Sciatic nerve (tissue), 2 donors: Measurements from ENCODE around the gene KNG1. TPM values are rescaled to one million over a fixed set of nuclear protein-coding genes. Genes with fewer than 3 reads are reported as not detected.

Source experiments
- ATAC-seq: fragments of 200-7000 bp; cut with Tn5 transposase; one replicate; pipeline ENCODE4 v1.9.1; 2020; ENCODE audit warnings: mild to moderate bottlenecking, moderate library complexity
- DNase-seq: peaks from one replicate; pipeline ENCODE4 v3.0.0-alpha.2; 2020; ENCODE audit warnings: low spot score
- intact Hi-C: fragments of 100-400 bp; cut with DNase I; formaldehyde crosslinking; loops from one replicate; pipeline ENCODE4 v1.14.2; 2022
- total RNA-seq: library from RNA; stranded (reverse); fragmentation: NEBNext Ultra II Directional; extraction: Animal tissue kit (Norgen Biotek cat#: 25700); gene quantifications from one replicate; pipeline ENCODE4 v1.2.1, GENCODE V29; 2021
- donor health status: DM: no; HTN: no; CAD: no.
- donor health status: DM: no; HTN: no; CAD: no.

The KNG1 gene
- total RNA-seq, 1 donor from 2014 or later = not detected

- no peak for ATAC-seq
- intact Hi-C loops = loop anchor here (2.0 kb wide), 1 partner anchor 71 kb away; no protein-coding TSS in a partner anchor
Observed at GRCh38 chr3:186760141-186760833, 43.1 kb downstream of the KNG1 start.

GRCh38 chr3:186760897-186761447 is 43.8 kb downstream of the KNG1 start:
- intact Hi-C loops = loop anchor here (2.0 kb wide), 1 partner anchor 70 kb away; no protein-coding TSS in a partner anchor
- ATAC-seq (no peak), DNase-seq (no peak)

More at GRCh38 chr3:186760141-186760833, 43.1 kb downstream of the KNG1 start:
- no peak for DNase-seq

DNA sequence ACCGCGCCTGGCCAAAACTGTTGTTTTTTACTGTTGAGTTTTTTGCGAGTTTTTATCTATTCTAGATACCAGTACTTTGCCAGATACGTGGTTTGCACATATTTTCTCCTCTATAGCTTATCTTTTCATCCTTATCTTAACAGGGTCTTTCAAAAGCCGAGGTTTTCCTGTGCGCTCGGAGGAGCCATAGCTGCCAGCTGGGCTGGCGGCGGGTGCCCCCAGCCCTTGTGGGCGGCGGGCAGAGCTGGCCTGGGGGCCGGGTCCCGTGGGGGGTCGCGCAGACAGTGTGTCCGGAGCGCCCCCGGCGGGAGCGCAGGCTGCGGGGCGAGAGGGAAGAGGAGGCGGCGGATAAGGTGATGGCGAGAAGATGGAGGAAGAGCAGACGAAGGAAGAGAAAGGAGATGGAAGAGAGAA is 55.1 kb downstream of the KNG1 start:
- intact Hi-C loops = no loop called here
- DNase-seq = no peak
- ATAC-seq = peak; percentile 35

DNA sequence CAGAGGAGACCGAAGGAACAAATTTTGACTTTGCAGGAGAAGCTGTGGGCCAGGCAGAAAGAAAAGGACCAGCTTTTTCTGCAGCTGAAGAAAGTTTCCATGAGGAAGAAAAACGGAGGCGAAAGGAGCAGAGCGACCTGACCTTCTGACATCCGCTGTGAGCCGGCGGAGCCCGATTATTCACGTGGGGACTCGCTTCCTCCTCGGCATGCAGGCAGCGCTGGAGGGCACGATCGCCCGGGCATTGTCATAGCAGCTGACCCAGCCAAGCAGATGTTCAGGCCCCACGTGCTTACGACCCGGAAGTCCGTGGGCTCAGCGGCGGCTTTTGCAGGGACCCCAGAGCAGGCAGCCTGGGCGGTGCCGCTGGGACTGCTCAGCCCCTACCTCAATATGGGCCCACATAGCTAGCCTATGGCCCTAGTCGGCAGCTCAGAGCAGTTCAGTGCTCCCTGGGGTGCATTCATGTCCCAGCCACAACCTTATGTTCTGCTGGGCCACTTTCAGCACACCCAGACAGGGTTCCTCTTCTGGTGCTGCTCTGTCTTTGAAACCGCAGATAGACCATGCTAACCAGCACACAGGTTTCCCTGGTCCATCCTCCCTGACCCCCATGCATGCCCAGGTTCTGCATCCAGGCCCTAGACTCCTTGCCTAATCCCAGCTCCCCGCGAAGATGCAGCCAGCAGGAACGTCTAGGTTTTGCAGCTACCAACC is 55.7 kb downstream of the KNG1 start:
- DNase-seq (peak; percentile 83), ATAC-seq (peak; percentile 92)
- intact Hi-C loops = no loop called here

DNA sequence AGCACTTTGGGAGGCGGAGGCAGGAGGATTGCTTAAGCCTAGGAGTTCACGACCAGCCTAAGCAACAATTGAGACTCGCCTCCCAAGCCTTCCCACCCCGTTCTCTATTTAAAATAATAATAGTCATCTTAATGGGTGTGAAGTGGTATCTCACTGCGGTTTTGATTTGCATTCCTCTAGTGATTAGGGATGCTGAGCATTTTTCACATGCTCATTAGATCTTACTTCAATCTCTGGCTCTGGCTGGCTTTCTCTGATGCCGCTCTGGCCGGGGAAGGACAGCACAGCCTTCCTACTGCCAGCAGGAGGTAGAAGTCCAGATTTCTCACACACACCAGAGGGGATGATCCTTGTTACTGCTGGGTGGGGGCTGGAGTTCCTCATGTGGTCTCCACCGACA is 58.8 kb downstream of the KNG1 start:
- DNase-seq (no peak), ATAC-seq (no peak)
- intact Hi-C loops = no loop called here

- DNase-seq = no peak
- ATAC-seq = no peak
- intact Hi-C loops = no loop called here
Observed at GRCh38 chr3:186779204-186779603, 62.0 kb downstream of the KNG1 start.

GRCh38 chr3:186782542-186783057 is 65.4 kb downstream of the KNG1 start:
- no peak for DNase-seq
- ATAC-seq = no peak
- intact Hi-C loops = no loop called here

DNA sequence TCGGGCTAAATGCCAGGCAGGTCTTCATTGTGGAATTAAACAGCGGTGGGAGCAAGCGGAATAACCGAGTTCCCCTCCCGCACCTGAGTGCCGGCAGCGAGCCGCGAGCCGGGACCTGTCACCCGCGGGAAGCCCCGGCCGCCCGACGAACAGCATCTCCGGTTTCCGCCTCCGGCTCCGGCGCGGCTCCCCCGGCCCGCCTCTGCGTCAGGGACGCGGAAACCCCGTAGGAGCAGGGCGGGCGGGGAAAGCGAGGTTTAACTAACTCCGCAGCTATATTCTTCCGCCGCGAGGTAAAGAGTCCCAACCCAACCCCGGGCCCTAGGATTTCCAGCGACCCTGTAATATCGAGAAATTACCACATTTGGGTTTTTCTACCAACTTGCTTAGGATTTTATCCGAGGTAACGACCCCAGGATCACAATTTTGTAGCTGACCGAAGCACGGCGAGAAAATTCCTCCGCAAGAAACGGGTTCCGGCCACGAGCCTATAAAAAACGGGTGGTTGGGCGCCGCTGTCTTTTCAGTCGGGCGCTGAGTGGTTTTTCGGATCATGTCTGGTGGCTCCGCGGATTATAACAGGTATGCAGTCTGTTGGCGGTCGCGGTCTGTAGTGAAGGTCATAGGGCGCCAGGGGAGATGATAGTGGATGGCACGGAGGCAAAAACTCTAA is 66.0 kb downstream of the KNG1 start, which contains the start of gene EIF4A2:
Gene EIF4A2 (plus strand): TSS at position 520 of the 673 bp plus-strand sequence. CDS start 34 bp downstream, at position 554.
- intact Hi-C loops = no loop called here
- ATAC-seq = peak; percentile 95

GRCh38 chr3:186783731-186784515 is 66.8 kb downstream of the KNG1 start:
- intact Hi-C loops = no loop called here
- ATAC-seq (peak; percentile 96), DNase-seq (peak; percentile 93)

More for the DNA sequence above, 66.0 kb downstream of the KNG1 start, which contains the start of gene EIF4A2:
- peak; percentile 93 for DNase-seq

GRCh38 chr3:186784820-186785494 is 67.8 kb downstream of the KNG1 start:
- DNase-seq (no peak), ATAC-seq (no peak)
- intact Hi-C loops = no loop called here

- intact Hi-C loops = no loop called here
- ATAC-seq = no peak
- no peak for DNase-seq
Observed at GRCh38 chr3:186785495-186786018, 68.4 kb downstream of the KNG1 start.

DNA sequence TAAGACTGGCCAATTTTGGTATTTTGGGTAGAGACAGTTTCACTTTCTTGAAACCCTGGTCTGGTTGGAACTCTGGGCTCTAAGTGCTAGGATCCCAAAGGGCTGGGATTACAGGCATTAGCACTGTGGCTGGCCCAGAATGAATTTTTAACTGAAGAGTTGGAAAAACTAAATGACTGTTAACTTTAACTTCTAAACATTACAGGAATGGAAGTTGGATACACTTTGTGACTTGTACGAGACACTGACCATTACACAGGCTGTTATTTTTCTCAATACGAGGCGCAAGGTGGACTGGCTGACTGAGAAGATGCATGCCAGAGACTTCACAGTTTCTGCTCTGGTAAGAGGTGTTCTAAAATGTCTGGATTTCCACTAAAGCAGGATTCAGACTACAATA is 69.8 kb downstream of the KNG1 start:
- DNase-seq = no peak
- intact Hi-C loops = no loop called here
- ATAC-seq = no peak

DNA sequence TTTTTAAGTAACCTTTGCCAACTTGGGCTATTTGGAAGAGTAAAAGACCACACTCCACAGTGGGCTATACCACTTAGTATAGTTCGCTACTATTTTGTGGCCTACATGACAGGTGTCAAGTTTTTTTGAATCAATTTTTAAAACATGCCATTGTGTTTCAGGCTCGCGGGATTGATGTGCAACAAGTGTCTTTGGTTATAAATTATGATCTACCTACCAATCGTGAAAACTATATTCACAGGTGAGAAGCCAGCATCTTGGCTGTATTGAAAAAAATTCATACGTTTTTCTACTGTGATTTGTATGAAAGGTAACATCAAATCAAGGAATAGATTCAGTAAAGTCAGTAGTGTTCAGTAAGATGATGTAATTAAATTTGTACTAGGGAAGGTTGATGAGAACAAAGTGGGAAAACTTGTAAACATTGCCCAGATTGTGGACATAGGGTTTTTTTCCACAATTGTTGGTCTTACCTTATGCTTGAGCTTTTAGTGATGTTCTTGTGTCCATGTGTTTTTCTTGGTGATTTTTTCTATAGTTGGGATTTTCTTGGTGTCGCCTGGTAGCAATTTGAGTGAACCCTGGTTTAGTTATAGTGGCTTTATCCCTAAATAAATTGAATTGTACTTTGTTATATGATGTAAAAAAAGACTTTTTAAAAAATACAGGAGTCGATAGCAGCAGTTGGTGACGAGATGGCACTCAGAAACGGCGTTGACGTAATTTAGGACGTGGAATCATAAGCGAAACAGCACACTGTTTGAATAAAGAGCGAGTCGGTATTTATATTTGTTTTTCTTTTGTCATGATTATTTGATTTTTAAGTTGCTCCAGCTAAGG is 70.7 kb downstream of the KNG1 start:
- ATAC-seq (no peak), DNase-seq (no peak)
- intact Hi-C loops = no loop called here

DNA sequence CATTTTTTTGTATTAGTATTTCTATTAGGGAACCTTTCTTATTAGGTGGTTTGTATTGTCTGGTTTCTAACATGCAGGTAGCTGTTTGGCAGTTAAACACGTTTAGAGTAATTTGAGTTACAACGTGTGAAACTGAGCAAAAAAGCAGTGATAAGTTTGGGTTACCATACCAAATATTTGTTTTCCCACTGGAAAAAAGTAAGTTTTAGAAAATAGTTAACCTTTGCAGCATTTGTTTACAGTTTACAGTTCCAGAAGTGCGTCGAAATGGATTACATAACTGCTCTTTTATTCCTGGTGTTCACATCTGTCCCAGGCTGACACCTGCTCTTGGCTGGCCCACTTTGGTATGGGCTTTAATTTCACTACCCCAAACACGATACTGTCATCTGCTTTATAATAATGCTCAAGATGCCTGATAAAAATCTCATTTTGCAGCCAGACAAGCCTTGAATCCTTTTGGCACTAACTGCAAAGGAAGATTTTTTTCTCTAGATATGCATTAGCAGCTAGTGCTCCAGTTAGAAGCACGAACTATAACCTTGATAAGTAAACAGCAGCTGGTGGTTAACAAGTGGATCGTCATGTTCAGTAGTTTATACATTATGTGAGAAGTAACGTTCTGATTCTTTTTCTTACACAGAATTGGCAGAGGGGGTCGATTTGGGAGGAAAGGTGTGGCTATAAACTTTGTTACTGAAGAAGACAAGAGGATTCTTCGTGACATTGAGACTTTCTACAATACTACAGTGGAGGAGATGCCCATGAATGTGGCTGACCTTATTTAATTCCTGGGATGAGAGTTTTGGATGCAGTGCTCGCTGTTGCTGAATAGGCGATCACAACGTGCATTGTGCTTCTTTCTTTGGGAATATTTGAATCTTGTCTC is 71.6 kb downstream of the KNG1 start:
- no peak for DNase-seq
- intact Hi-C loops = no loop called here
- no peak for ATAC-seq

DNA sequence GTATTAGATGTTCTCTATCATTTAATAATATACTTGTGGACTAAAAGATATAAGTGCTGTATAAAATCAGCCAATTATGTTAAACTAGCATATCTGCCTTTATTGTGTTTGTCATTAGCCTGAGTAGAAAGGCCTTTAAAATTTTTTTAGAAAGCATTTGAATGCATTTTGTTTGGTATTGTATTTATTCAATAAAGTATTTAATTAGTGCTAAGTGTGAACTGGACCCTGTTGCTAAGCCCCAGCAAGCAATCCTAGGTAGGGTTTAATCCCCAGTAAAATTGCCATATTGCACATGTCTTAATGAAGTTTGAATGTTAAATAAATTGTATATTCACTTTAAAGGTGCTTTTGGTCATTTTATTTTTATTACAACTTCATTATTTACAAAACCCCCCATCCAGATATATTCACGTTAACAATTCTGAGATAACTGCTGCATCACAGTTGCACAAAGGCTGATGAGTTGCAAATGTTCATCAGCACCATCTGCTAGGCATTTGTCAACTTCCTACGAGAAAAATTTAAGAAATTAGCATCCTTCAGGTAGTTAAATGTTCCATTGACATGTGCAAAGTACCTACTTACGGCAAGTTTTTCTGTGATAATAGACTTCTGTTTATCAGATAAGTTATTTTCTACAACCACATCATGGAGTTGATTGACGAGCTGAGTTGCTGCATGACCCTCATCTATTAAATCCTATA is 72.5 kb downstream of the KNG1 start:
- DNase-seq (no peak), ATAC-seq (no peak)
- intact Hi-C loops = no loop called here
